ENCODE measurements around the gene ASF1A. TPM values are rescaled to one million over a fixed set of nuclear protein-coding genes. Genes with fewer than 3 reads are reported as not detected.
A peak's percentile ranks its signal among the peaks of the same experiment; 100 is the strongest.

The ASF1A gene
- total RNA-seq, 6 experiments from 2014 or later: 17.3 to 25.9 (median 21.7) TPM

DNA sequence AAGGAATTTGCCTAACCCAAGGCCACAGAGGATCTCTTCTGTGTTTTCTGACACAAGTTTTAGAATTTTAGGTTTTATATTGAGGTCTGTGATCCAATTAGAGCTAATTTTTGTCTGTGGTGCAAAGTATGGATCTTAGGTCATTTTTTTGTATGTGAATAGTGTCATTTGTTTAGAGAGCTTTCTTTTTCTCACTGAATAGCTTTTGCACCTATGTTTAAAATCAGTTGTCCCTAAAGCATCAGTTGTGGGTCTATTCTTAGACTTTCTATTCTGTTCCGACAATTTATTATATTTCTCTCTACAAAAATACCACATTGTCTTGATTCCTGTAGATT, 41.3 kb downstream of the ASF1A start:
- no peaks in the 10 kb centered on the region; the same call in 1 of the 2 replicates for H3K27me3 Mint-ChIP-seq (ENCODE audit: insufficient read depth)
- peak overlapping the region; percentile 85 for H3K27ac Mint-ChIP-seq
- DNase-seq: no peak
- H3K4me1 Mint-ChIP-seq (ENCODE audit: low read depth): peaks cover 22% of the 10 kb centered on the region
- peak overlapping the region; percentile 94 for H3K4me3 Mint-ChIP-seq
- 0 out of 2 replicates have a peak, but pooled peaks cover 4% of the 10 kb centered on the region for H3K36me3 Mint-ChIP-seq (ENCODE audit: low read depth)
- H3K9me3 Mint-ChIP-seq: no peaks in the 10 kb centered on the region
- TF ChIP-seq, protein P1, sequence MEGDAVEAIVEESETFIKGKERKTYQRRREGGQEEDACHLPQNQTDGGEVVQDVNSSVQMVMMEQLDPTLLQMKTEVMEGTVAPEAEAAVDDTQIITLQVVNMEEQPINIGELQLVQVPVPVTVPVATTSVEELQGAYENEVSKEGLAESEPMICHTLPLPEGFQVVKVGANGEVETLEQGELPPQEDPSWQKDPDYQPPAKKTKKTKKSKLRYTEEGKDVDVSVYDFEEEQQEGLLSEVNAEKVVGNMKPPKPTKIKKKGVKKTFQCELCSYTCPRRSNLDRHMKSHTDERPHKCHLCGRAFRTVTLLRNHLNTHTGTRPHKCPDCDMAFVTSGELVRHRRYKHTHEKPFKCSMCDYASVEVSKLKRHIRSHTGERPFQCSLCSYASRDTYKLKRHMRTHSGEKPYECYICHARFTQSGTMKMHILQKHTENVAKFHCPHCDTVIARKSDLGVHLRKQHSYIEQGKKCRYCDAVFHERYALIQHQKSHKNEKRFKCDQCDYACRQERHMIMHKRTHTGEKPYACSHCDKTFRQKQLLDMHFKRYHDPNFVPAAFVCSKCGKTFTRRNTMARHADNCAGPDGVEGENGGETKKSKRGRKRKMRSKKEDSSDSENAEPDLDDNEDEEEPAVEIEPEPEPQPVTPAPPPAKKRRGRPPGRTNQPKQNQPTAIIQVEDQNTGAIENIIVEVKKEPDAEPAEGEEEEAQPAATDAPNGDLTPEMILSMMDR (IDR thresholded peaks at IDR 0.05): no peak

DNA sequence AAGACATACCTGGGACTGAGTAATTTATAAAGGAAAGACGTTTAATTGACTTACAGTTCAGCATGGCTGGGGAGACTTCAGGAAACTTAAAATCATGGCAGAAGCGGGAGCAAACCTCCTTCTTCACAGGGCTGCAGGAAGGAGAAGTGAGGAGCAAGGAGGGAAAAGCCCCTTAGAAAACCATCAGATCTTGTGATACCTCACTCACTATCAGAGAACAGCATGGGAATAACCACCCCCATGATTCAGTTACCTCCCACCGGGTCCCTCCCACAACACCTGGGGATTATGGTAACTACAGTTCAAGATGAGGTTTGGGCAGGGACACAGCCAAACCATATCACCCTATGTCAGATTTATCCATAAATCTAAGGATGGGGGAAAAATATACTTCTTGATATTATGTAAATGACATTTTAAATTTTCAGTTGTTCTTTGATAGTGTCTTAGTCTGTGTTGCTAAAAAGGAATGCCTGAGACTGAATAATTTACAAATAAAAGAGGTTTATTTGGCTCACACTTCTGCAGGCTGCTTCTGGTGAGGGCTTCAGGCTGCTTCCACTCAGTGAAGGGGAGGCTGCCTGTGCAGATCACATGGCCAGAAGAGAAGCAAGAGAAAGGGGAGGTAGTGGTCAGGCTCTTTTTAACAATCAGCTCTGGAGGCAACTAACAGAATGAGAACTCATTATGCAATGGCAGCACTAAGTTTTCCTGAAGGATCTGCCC, 42.2 kb downstream of the ASF1A start:
- TF ChIP-seq, protein P1 (IDR thresholded peaks at IDR 0.05): no peak
- H3K4me1 Mint-ChIP-seq (ENCODE audit: low read depth): peaks cover 22% of the 10 kb centered on the region
- peak overlapping the region; percentile 94 for H3K4me3 Mint-ChIP-seq
- H3K36me3 Mint-ChIP-seq (ENCODE audit: low read depth): no peaks in the 10 kb centered on the region
- no peak overlapping the region for H3K27ac Mint-ChIP-seq
- no peak for DNase-seq
- no peaks in the 10 kb centered on the region; the same call in 1 of the 2 replicates for H3K27me3 Mint-ChIP-seq (ENCODE audit: insufficient read depth)
- H3K9me3 Mint-ChIP-seq: no peaks in the 10 kb centered on the region

DNA sequence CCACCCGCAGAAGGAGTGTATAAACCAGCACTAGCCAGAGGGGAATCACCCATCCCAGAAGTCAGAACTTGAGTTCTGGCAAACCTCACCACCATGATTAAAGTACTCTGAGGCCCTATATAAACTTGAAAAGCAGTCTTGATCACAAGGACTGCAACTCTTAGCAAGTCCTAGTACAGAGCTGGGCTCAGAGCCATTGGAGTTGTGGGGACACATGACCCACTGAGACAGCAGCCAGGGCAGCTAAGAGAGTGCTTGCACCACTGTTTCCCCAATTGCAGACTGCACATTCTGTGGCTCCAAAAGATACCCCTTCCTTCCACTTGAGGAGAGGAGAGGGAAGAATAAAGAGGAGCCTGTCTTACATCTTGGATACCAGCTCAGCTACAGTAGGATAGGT, 45.7 kb downstream of the ASF1A start:
- Mint-ChIP-seq H3K27ac (no peak overlapping the region), H3K9me3 (peaks cover 6% of the 10 kb centered on the region; the same call in 1 of the 2 replicates), H3K36me3 (ENCODE audit: low read depth) (no peaks in the 10 kb centered on the region), H3K27me3 (ENCODE audit: insufficient read depth) (peaks cover 1% of the 10 kb centered on the region), H3K4me1 (ENCODE audit: low read depth) (peaks cover 9% of the 10 kb centered on the region), H3K4me3 (no peak overlapping the region)
- no peak for DNase-seq
- TF ChIP-seq, protein P1 (IDR thresholded peaks at IDR 0.05): no peak

DNA sequence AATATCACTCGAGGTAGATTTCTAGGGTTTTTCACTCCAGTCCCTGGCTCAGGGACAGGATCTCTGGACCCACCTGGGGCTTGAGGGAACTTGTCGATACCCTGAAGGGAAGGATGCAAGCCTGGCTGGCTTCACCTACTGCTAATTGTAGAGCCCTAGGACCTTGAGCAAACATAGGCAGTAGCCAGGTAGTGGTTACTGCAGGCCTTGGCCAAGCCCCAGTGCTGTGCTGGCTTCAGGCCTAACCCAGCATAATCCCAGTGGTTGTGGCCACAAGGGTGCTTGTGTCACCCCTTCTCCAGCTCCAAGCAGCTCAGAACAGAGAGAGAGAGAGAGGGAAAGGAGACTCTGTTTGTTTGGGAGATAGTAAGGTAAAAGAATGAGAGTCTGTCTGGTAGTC, 46.8 kb downstream of the ASF1A start:
- Mint-ChIP-seq H3K27me3 (ENCODE audit: insufficient read depth) (peaks cover 1% of the 10 kb centered on the region), H3K36me3 (ENCODE audit: low read depth) (no peaks in the 10 kb centered on the region)

DNA sequence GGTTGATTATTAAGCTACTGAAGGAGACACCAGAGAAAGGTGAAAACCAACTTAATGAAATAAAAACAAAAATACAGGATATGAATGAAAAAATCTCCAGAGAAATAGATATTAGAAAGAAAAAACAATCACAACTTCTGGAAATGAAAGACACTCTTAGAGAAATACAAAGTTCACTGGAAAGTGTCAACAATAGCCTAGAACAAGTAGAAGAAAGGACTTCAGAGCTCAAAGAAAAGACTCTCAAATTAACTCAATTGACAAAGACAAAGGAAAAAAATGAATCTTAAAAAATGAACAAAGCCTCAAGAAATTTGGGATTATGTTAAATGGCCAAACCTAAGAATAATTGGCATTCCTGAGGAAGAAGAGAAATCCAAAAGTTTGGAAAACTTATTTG, 51.3 kb downstream of the ASF1A start:
- TF ChIP-seq, protein P1 (IDR thresholded peaks at IDR 0.05): no peak

More for the DNA sequence above, 46.8 kb downstream of the ASF1A start:
- H3K27ac Mint-ChIP-seq: no peak overlapping the region
- peaks cover 8% of the 10 kb centered on the region; the same call in 1 of the 2 replicates for H3K9me3 Mint-ChIP-seq
- H3K4me3 Mint-ChIP-seq: no peak overlapping the region
- TF ChIP-seq, protein P1 (IDR thresholded peaks at IDR 0.05): no peak
- no peak for DNase-seq
- H3K4me1 Mint-ChIP-seq (ENCODE audit: low read depth): peaks cover 3% of the 10 kb centered on the region

More for the DNA sequence above, 51.3 kb downstream of the ASF1A start:
- Mint-ChIP-seq H3K27me3 (ENCODE audit: insufficient read depth) (peaks cover 1% of the 10 kb centered on the region; the same call in 1 of the 2 replicates), H3K9me3 (peaks cover 8% of the 10 kb centered on the region; the same call in 1 of the 2 replicates), H3K4me1 (ENCODE audit: low read depth) (no peaks in the 10 kb centered on the region), H3K27ac (no peak overlapping the region), H3K4me3 (no peak overlapping the region), H3K36me3 (ENCODE audit: low read depth) (no peaks in the 10 kb centered on the region)
- DNase-seq: no peak

Measured in HFFc6 (cell line).